Hippocampal formation (tissue), 2 donors: ENCODE data around the gene ZNF25.
"Not testable (repeated sequence)": the region's sequence is repeated elsewhere in the genome, so short reads cannot be mapped to it uniquely, and the experiment has no call there.

Source experiments
- DNase-seq, 2 donors: peaks; one replicate each; lab custom pipeline; 2025; lab: John Stamatoyannopoulos, UW

ZNF25 gene

GRCh38 chr10:37976091-37976879, at the start of gene ZNF25:
TSS of gene ZNF25 (minus strand) at chr10:37976647. CDS start at chr10:37971722, 4,925 bp downstream.
- peak; percentile 98 to 99 for DNase-seq

GRCh38 chr10:38025283-38025682, 48.8 kb upstream of the ZNF25 start:
- DNase-seq = no peak

GRCh38 chr10:38019124-38019523, 42.7 kb upstream of the ZNF25 start:
- DNase-seq = not testable (repeated sequence)

GRCh38 chr10:38016354-38016753, 39.9 kb upstream of the ZNF25 start:
- no peak for DNase-seq

- DNase-seq = peak; percentile 90 to 93
These were observed 33.9 kb upstream of the ZNF25 start, which contains the start of gene ZNF33A for GRCh38 chr10:38010119-38010903. TSS of gene ZNF33A (plus strand) at chr10:38010675. CDS start at chr10:38012342, 1,667 bp downstream.

GRCh38 chr10:38007991-38008390, 31.5 kb upstream of the ZNF25 start:
- no peak for DNase-seq

GRCh38 chr10:38007551-38007950, 31.1 kb upstream of the ZNF25 start:
- no peak for DNase-seq

- DNase-seq = no peak
These were observed 27.1 kb upstream of the ZNF25 start for GRCh38 chr10:38003588-38003987.

- DNase-seq = no peak
These were observed 26.6 kb upstream of the ZNF25 start for GRCh38 chr10:38003026-38003425.

GRCh38 chr10:38000474-38000873, 24.0 kb upstream of the ZNF25 start:
- not testable (repeated sequence) for DNase-seq

- not testable (repeated sequence) for DNase-seq
These were observed 22.5 kb upstream of the ZNF25 start for GRCh38 chr10:37998920-37999319.

GRCh38 chr10:37992083-37992482, 15.6 kb upstream of the ZNF25 start:
- no peak for DNase-seq

GRCh38 chr10:37991655-37992054, 15.2 kb upstream of the ZNF25 start:
- no peak for DNase-seq

- no peak for DNase-seq
These were observed 395 bp upstream of the ZNF25 start for GRCh38 chr10:37976880-37977203.

GRCh38 chr10:37975401-37975991, 951 bp downstream of the ZNF25 start:
- DNase-seq = peak in 1 of 2 donors; percentile 46

GRCh38 chr10:37972396-37972795, 4.1 kb downstream of the ZNF25 start:
- DNase-seq = no peak

- no peak for DNase-seq
These were observed 11.4 kb downstream of the ZNF25 start for GRCh38 chr10:37965006-37965405.

GRCh38 chr10:37960591-37961137, 15.8 kb downstream of the ZNF25 start:
- no peak for DNase-seq

GRCh38 chr10:37957841-37958240, 18.6 kb downstream of the ZNF25 start:
- no peak for DNase-seq

- no peak for DNase-seq
These were observed 23.5 kb downstream of the ZNF25 start for GRCh38 chr10:37952926-37953325.

GRCh38 chr10:37952043-37952755, 24.2 kb downstream of the ZNF25 start:
- no peak for DNase-seq

GRCh38 chr10:37948210-37948609, 28.2 kb downstream of the ZNF25 start:
- DNase-seq = no peak
